Islet of Langerhans (tissue), 1 donor: ENCODE results near the gene JMJD1C.
"Not testable (repeated sequence)": the region's sequence is repeated elsewhere in the genome, so short reads cannot be mapped to it uniquely, and the experiment has no call there.

ENCODE experiments used
- FAIRE-seq: peaks from one replicate; lab custom pipeline; 2011; peaks lifted over from hg19 to GRCh38; lab: Jason Lieb, UNC

JMJD1C gene

GRCh38 chr10:63364918-63365317, 100.9 kb downstream of the JMJD1C start:
- FAIRE-seq = no peak

GRCh38 chr10:63363951-63364350, 101.8 kb downstream of the JMJD1C start:
- FAIRE-seq = no peak

- FAIRE-seq = no peak
Observed at GRCh38 chr10:63355682-63356081, 110.1 kb downstream of the JMJD1C start.

- FAIRE-seq = no peak
Observed at GRCh38 chr10:63352976-63353375, 112.8 kb downstream of the JMJD1C start.

GRCh38 chr10:63348245-63348850, 117.4 kb downstream of the JMJD1C start:
- FAIRE-seq = no peak

GRCh38 chr10:63346015-63346441, 119.7 kb downstream of the JMJD1C start:
- no peak for FAIRE-seq

GRCh38 chr10:63344269-63344668, 121.5 kb downstream of the JMJD1C start:
- FAIRE-seq = no peak

GRCh38 chr10:63343476-63343875, 122.3 kb downstream of the JMJD1C start:
- FAIRE-seq = no peak

- FAIRE-seq = not testable (repeated sequence)
Observed at GRCh38 chr10:63339640-63340039, 126.1 kb downstream of the JMJD1C start.

GRCh38 chr10:63337455-63338251, 128.1 kb downstream of the JMJD1C start:
- FAIRE-seq = no peak

- no peak for FAIRE-seq
Observed at GRCh38 chr10:63331586-63331985, 134.2 kb downstream of the JMJD1C start.

GRCh38 chr10:63324495-63324854, 141.3 kb downstream of the JMJD1C start:
- no peak for FAIRE-seq

- no peak for FAIRE-seq
Observed at GRCh38 chr10:63323701-63324494, 141.9 kb downstream of the JMJD1C start.

- FAIRE-seq = no peak
Observed at GRCh38 chr10:63320683-63321082, 145.1 kb downstream of the JMJD1C start.

- FAIRE-seq = no peak
Observed at GRCh38 chr10:63319231-63319630, 146.5 kb downstream of the JMJD1C start.

- FAIRE-seq = no peak
Observed at GRCh38 chr10:63318491-63318890, 147.3 kb downstream of the JMJD1C start.

GRCh38 chr10:63314020-63314419, 151.8 kb downstream of the JMJD1C start:
- FAIRE-seq = no peak

- no peak for FAIRE-seq
Observed at GRCh38 chr10:63313066-63313717, 152.6 kb downstream of the JMJD1C start.

- peak; percentile 55 for FAIRE-seq
Observed at GRCh38 chr10:63308628-63309027, 157.1 kb downstream of the JMJD1C start.

GRCh38 chr10:63304146-63304545, 161.6 kb downstream of the JMJD1C start:
- no peak for FAIRE-seq

- no peak for FAIRE-seq
Observed at GRCh38 chr10:63300801-63301200, 165.0 kb downstream of the JMJD1C start.

GRCh38 chr10:63297941-63298340, 167.8 kb downstream of the JMJD1C start:
- FAIRE-seq = no peak

- FAIRE-seq = no peak
Observed at GRCh38 chr10:63294781-63295180, 171.0 kb downstream of the JMJD1C start.
